ENCODE data around the gene HK1. TPM values are rescaled to one million over a fixed set of nuclear protein-coding genes. Genes with fewer than 3 reads are reported as not detected.
A peak's percentile ranks its signal among the peaks of the same experiment; 100 is the strongest.

HK1 gene
- total RNA-seq, 1 donor from 2014 or later = 58.3 TPM

- ATAC-seq = no peak
- intact Hi-C loops (cut with DNase I) = no loop called here
- DNase-seq (ENCODE audit: low spot score) = no peak
These were observed 129.5 kb downstream of the HK1 start for GRCh38 chr10:69407621-69408301.

DNA sequence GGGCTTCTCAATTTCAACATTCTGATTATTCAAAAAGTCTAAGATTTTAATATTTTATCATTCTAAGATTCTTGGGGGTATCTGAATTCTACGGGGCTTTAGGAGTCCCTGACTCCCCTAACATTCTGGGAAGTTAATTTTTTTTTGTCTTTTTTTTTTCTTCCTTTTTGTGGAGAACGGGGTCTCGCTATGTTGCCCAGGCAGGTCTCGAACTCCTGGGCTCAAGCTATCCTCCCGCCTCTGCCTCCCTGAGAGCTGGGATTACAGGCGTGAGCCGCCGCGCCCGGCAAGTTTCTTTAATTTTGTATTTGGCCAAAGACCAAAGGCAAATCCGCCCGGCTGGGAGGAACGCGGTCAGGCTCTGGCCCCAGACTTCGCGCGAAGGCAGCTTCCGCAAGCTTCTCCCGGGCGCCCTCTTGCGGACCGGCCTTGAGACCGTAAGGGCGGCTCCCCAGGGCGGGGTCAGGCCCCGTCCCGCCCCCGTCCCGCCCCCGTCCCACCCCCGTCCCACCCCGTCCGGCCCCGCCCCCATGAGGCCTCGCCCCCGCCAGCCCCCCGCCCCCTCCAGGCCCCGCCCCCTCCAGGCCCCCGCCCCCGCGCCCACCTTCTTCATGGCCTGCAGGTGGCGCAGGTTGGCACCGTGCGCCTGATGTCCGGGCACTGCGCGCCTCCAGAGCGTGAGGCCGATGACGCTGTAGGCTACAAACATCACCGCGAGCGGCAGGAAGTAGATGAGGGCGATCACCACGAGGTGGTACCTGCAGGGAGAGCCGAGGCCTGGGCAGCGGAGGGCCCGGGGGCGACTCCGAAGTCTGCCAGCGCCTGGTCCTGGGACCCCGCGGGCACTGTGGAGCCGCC lies 130.3 kb downstream of the HK1 start:
- ATAC-seq (peak; percentile 92), DNase-seq (ENCODE audit: low spot score) (peak; percentile 97)
- intact Hi-C loops (cut with DNase I) = no loop called here

- intact Hi-C loops (cut with DNase I) = no loop called here
- DNase-seq (ENCODE audit: low spot score) = no peak
- ATAC-seq = no peak
These were observed 130.8 kb downstream of the HK1 start for GRCh38 chr10:69409176-69409495.

DNA sequence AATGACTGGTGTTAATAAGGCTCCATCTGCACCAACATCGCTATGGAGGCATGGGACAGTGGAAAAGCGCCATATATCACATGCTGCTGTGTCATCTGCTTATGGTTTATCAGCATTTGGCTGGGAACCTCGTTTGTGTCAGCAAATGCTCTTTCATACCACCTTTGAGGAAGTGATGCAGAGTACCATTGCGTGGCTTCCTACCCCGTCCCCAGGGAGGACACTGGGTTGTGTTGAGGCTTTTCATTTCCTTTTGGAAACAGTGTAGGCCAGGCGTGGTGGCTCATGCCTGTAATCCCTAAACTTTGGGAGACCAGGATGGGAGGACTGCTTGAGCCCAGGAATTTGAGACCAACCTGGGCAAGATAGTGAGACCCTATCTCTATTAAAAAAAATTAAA lies 131.7 kb downstream of the HK1 start:
- DNase-seq (ENCODE audit: low spot score) (no peak), ATAC-seq (peak; percentile 7)
- intact Hi-C loops (cut with DNase I) = loop anchor here (10.0 kb wide), 1 partner anchor 225 kb away; the partner anchor contains the start of gene FAM241B

DNA sequence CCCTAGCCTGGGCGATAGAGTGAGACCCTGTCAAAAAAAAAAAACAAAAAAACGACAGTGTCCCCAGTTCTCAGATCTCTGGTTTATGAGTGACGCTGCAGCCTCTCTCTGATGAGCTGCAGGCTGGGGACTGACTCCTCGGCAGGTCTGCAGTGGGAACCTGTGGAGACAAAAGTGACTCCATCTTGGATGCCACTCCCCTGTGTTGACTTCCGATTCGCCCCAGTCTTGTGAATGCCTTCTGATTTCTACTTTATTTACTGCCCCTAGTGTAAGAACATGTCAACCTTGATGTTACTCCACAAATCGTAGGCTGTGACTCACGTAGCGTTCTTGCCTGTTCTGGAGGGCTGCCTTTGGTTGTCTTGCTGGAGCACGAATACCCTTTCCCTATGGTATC lies 132.2 kb downstream of the HK1 start:
- DNase-seq (ENCODE audit: low spot score) = no peak

DNA sequence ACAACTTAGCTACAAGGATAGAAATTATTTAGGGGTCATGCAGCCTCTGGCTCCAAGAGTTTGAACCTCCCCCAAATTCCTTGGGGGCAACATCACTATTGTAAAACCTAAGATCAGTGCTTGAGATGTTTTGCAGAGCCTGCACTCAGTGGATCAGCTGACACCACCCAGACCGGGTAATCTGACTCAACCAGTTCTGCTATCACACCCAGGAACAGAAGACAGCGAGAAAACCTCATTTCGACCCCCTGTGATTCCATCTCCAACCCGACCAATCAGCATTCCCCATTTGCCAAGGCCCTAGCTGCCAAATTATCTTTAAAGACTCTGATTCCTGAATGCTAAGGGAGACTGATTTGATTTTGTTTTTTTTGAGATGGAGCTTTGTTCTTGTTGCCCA lies 133.2 kb downstream of the HK1 start:
- ATAC-seq (no peak), DNase-seq (ENCODE audit: low spot score) (no peak)
- intact Hi-C loops (cut with DNase I) = loop anchor here (10.0 kb wide), 1 partner anchor 223 kb away; the partner anchor contains the start of gene FAM241B

More for the DNA sequence above, 132.2 kb downstream of the HK1 start:
- intact Hi-C loops (cut with DNase I) = loop anchor here (10.0 kb wide), 1 partner anchor 224 kb away; the partner anchor contains the start of gene FAM241B
- no peak for ATAC-seq

- DNase-seq (ENCODE audit: low spot score) (no peak), ATAC-seq (no peak)
- intact Hi-C loops (cut with DNase I) = loop anchor here (10.0 kb wide), 1 partner anchor 222 kb away; the partner anchor contains the start of gene FAM241B
These were observed 134.0 kb downstream of the HK1 start for GRCh38 chr10:69412232-69412790.

- peak; percentile 55 for ATAC-seq
- DNase-seq (ENCODE audit: low spot score) = peak; percentile 75
- intact Hi-C loops (cut with DNase I) = loop anchor here (10.0 kb wide), 1 partner anchor 221 kb away; the partner anchor contains the start of gene FAM241B
These were observed 135.0 kb downstream of the HK1 start for GRCh38 chr10:69413221-69413865.

DNA sequence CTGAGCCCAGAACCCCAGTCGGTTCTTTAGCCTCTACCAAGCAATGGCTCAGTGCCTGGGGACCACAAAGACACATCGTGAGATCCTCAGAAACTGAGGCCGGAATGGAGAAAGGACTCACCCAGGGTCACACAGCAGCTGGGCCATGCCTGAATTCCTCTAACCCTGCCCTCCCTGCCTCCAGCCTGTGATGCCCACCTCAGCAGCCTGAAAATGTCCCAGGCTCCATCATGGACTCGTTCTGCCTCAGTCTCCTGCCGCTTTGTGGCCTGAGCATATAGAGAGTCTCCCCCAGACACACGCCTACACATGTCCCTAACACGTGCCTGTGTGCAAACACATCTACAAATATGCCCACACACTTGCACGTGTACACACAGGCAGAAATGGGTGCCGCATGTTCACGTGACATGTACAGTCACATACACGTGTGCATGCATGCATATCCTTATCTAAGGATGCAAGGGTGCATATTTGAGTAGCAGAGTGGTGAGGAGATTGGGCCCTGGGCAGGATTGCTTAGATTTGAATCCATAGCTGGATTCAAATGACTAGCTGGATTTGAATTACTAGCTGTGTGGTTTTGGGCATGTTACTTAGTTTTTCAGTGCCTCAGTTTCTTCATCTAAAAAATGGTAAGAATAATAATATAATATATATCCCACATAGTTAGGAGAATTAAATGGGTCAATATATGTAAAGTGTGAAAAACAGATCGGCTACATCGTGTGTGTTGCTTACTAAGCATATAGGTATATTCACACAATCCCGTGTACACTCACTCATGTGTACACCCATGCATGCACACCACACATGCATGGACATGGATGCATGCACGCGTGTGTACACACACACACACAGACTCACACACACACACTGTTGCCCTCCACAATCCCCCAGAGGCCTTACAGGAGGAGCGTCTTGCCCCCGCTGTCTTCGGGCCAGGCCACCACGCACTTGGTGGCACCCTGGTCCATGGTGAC lies 136.0 kb downstream of the HK1 start:
- intact Hi-C loops (cut with DNase I) = loop anchor here (10.0 kb wide), 1 partner anchor 220 kb away; the partner anchor contains the start of gene FAM241B
- DNase-seq (ENCODE audit: low spot score) = no peak
- no peak for ATAC-seq

GRCh38 chr10:69415049-69415448 lies 136.8 kb downstream of the HK1 start:
- DNase-seq (ENCODE audit: low spot score) (no peak), ATAC-seq (no peak)
- intact Hi-C loops (cut with DNase I) = loop anchor here (10.0 kb wide), 1 partner anchor 220 kb away; the partner anchor contains the start of gene FAM241B

GRCh38 chr10:69415951-69416350 lies 137.7 kb downstream of the HK1 start:
- ATAC-seq (no peak), DNase-seq (ENCODE audit: low spot score) (no peak)
- intact Hi-C loops (cut with DNase I) = loop anchor here (10.0 kb wide), 1 partner anchor 219 kb away; the partner anchor contains the start of gene FAM241B

GRCh38 chr10:69416695-69417094 lies 138.4 kb downstream of the HK1 start, which contains the start of gene TACR2:
Gene TACR2 (minus strand): TSS chr10:69416918. CDS start chr10:69416323, 595 bp downstream.
- intact Hi-C loops (cut with DNase I) = loop anchor here (10.0 kb wide), 1 partner anchor 218 kb away; the partner anchor contains the start of gene FAM241B
- DNase-seq (ENCODE audit: low spot score) (no peak), ATAC-seq (no peak)

GRCh38 chr10:69417542-69417941 lies 139.2 kb downstream of the HK1 start:
- DNase-seq (ENCODE audit: low spot score) = no peak
- intact Hi-C loops (cut with DNase I) = loop anchor here (10.0 kb wide), 1 partner anchor 217 kb away; the partner anchor contains the start of gene FAM241B
- ATAC-seq = no peak

DNA sequence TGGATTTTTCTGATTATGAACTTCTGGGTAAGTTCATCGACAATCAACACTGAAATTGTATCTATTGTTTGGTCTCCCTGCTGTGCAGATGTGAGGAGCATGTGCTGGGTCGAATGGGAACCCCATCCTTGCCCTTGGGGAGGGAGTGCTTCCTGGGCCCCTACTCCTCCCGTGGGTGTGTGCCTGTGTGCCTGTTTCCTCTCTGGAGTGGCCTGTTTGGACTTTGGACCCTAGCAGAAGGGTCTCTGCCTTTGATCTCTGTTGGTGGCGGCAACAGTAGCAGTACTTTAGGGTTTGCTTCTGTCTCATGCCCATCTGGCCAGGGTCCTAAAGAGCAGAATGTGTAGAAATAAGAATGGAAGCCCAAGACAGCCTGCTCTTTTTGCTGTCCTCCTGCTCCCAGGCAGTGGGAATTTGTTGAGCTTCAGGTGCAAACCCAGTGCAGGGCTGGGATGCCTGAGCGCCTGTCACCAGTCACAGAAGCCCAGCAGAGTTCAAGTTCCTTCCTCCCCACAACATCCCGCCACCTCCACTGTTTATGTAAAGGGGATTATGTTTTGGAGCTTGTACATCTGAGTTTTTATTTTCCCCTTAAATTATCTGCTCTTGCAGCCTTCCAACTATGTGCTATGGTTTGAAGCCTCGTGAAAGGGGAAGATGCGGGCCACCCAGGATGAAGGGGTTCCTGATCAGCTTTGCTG lies 139.9 kb downstream of the HK1 start:
- intact Hi-C loops (cut with DNase I) = loop anchor here (10.0 kb wide), 1 partner anchor 217 kb away; the partner anchor contains the start of gene FAM241B
- DNase-seq (ENCODE audit: low spot score) (no peak), ATAC-seq (no peak)

GRCh38 chr10:69419096-69419743 lies 140.9 kb downstream of the HK1 start:
- DNase-seq (ENCODE audit: low spot score) (no peak), ATAC-seq (no peak)
- intact Hi-C loops (cut with DNase I) = loop anchor here (10.0 kb wide), 1 partner anchor 216 kb away; the partner anchor contains the start of gene FAM241B

GRCh38 chr10:69419744-69420126 lies 141.4 kb downstream of the HK1 start:
- intact Hi-C loops (cut with DNase I) = loop anchor here (10.0 kb wide), 1 partner anchor 215 kb away; the partner anchor contains the start of gene FAM241B
- DNase-seq (ENCODE audit: low spot score) (no peak), ATAC-seq (no peak)
